ENCODE measurements around the gene MAX. TPM values are rescaled to one million over a fixed set of nuclear protein-coding genes. Genes with fewer than 3 reads are reported as not detected.

Gene MAX
- total and polyA plus RNA-seq, 2 of the 4 experiments (the other 2 are of a cell fraction), result 45.2 to 51.8 TPM

GRCh38 chr14:65072256-65072655 lies 30.1 kb downstream of the MAX start:
- H3K4me2 ChIP-seq (ENCODE audit: low read depth, low read length), result no peak overlapping the region
- dilution Hi-C loops (cut with HindIII; ENCODE audit: low sequenced_read_pairs, unreplicated experiment), result no loop called here

More at GRCh38 chr14:65072256-65072655, 30.1 kb downstream of the MAX start:
- Histone ChIP-seq H2BK120ac (ENCODE audit: low read depth, low read length) (no peak overlapping the region), H3K4ac (ENCODE audit: low read depth, low read length) (no peak overlapping the region), H3K9ac (ENCODE audit: low read depth, low read length) (no peak overlapping the region), H3K9me1 (ENCODE audit: insufficient read depth, low read length) (peaks cover 14% of the 10 kb centered on the region), H3K18ac (ENCODE audit: low read depth, low read length) (no peak overlapping the region), H3K56ac (ENCODE audit: extremely low read depth, insufficient read depth, low read length) (no peak overlapping the region), H3K27me3 (ENCODE audit: control insufficient read depth, insufficient read depth, low read length) (no peaks in the 10 kb centered on the region), H2BK15ac (ENCODE audit: low read depth, low read length) (no peak overlapping the region), H4K8ac (ENCODE audit: low read depth in 2 of 2, low read length in 2 of 2) (no peak overlapping the region), H3K4me1 (ENCODE audit: control insufficient read depth, insufficient read depth, low read length) (no peaks in the 10 kb centered on the region), H2AK5ac (ENCODE audit: low read depth, low read length) (no peak overlapping the region), H3K79me1 (ENCODE audit: low read depth in 1 of 2, low read length in 2 of 2) (peaks cover 0 to 36% of the 10 kb centered on the region in 2 experiments; a peak in 3 of 4 replicates), H2BK20ac (ENCODE audit: low read depth, low read length) (no peak overlapping the region), H4K5ac (ENCODE audit: low read depth, low read length) (no peak overlapping the region), H3K23ac (ENCODE audit: low read depth, low read length) (no peak overlapping the region), H3K4me3 (ENCODE audit: insufficient read depth, low read depth, low read length) (no peak overlapping the region), H4K91ac (ENCODE audit: insufficient read depth, low read depth, low read length) (no peak overlapping the region), H3K27ac (ENCODE audit: insufficient read depth, low read length) (no peak overlapping the region), H4K20me1 (ENCODE audit: insufficient read depth, low read length) (peaks cover 11% of the 10 kb centered on the region), H2AK9ac (replicated peaks; ENCODE audit: low read depth, low read length, poor library complexity) (no peak overlapping the region), H3K9me3 (ENCODE audit: control insufficient read depth, insufficient read depth, low read length) (no peaks in the 10 kb centered on the region), H2AFZ (replicated peaks; ENCODE audit: low read length, poor library complexity) (no peak overlapping the region), H2BK5ac (ENCODE audit: low read depth, low read length, poor library complexity, severe bottlenecking) (no peak overlapping the region), H3K36me3 (ENCODE audit: control insufficient read depth, insufficient read depth, low read length) (peaks cover 36% of the 10 kb centered on the region), H3K14ac (replicated peaks; ENCODE audit: low read depth, low read length) (no peak overlapping the region)
- in situ Hi-C loops (cut with MboI; ENCODE audit: low sequenced_read_pairs) (no loop called here), intact Hi-C loops (cut with micrococcal nuclease) (no loop called here)
- TF ChIP-seq CEBPB (IDR thresholded peaks at IDR 0.05; ENCODE audit: low read depth, low read length), result no peak
- TF ChIP-seq RAD21 (IDR thresholded peaks at IDR 0.05; ENCODE audit: low read length), result no peak
- no peak for TF ChIP-seq BHLHE40 (IDR thresholded peaks at IDR 0.05; ENCODE audit: low read depth, low read length)
- TF ChIP-seq CTCF (conservative IDR thresholded peaks at IDR 0.05; ENCODE audit: low read depth, low read length), result no peak
- TF ChIP-seq NFE2L2 (IDR thresholded peaks at IDR 0.05; ENCODE audit: low read depth, low read length), result no peak
- TF ChIP-seq USF2 (IDR thresholded peaks at IDR 0.05; ENCODE audit: low read depth, low read length), result no peak
- no peak for TF ChIP-seq MAZ (IDR thresholded peaks at IDR 0.05; ENCODE audit: borderline replicate concordance, low read depth, low read length)
- TF ChIP-seq MXI1 (IDR thresholded peaks at IDR 0.05; ENCODE audit: borderline replicate concordance, low read depth, low read length), result no peak
- TF ChIP-seq ELK1 (IDR thresholded peaks at IDR 0.05; ENCODE audit: borderline replicate concordance, low read depth, low read length), result no peak
- no peak for TF ChIP-seq CHD1 (IDR thresholded peaks at IDR 0.05; ENCODE audit: low read depth, low read length)
- no peak for TF ChIP-seq RFX5 (IDR thresholded peaks at IDR 0.05; ENCODE audit: low read depth, low read length)
- no peak for TF ChIP-seq FOS (IDR thresholded peaks at IDR 0.05; ENCODE audit: low read depth, low read length)
- TF ChIP-seq POLR2A (IDR thresholded peaks at IDR 0.05; ENCODE audit: low read depth, low read length), result no peak
- TF ChIP-seq MAFK (IDR thresholded peaks at IDR 0.05; ENCODE audit: low read depth, low read length), result no peak
- TF ChIP-seq SMC3 (IDR thresholded peaks at IDR 0.05; ENCODE audit: low read depth, low read length), result no peak
- no peak for TF ChIP-seq RCOR1 (IDR thresholded peaks at IDR 0.05; ENCODE audit: insufficient replicate concordance, low read length)
- CTCF ChIA-PET, result no interaction called here
- no TSS peak for BruUV-seq (replicated peaks)
- POLR2A ChIA-PET (ENCODE audit: unreplicated experiment), result no interaction called here
- DNase-seq (no peak), ATAC-seq (ENCODE audit: low read depth) (no peak)
- 100% methylated on average over 1 of the region's 6 CpGs; no CpG with 5 or more reads in 1 of the 2 experiments for WGBS, 2 experiments (ENCODE audit: extremely low coverage in 2 of 2, insufficient read length in 1 of 2)

Measured in IMR-90 (cell line).